ENCODE measurements around the gene GTF2A2. TPM values are rescaled to one million over a fixed set of nuclear protein-coding genes. Genes with fewer than 3 reads are reported as not detected.
"Not testable (repeated sequence)": the region's sequence is repeated elsewhere in the genome, so short reads cannot be mapped to it uniquely, and the experiment has no call there.

The GTF2A2 gene
- total and polyA plus RNA-seq, 8 donors = 1.2 to 82.9 (median 26.5) TPM

- H3K4me1 ChIP-seq = peaks cover 0 to 14% (median 0%) of the 10 kb centered on the region in 4 donors
- H3K9me3 ChIP-seq = no peaks in the 10 kb centered on the region
- no peak for DNase-seq
- H3K27me3 ChIP-seq = no peaks in the 10 kb centered on the region
- H3K27ac ChIP-seq = no peak overlapping the region
- WGBS, 5 donors = 92 to 100% (median 94%) methylated on average over 1 of the region's 1 CpG
- H3K4me3 ChIP-seq = no peak overlapping the region
- intact Hi-C loops (cut with DNase I; ENCODE audit: low total_unique reads) = no loop called here
- peaks cover 3 to 85% (median 83%) of the 10 kb centered on the region in 4 donors for H3K36me3 ChIP-seq
- TF ChIP-seq CTCF (IDR thresholded peaks at IDR 0.05) (no peak), POLR2AphosphoS5 (IDR thresholded peaks at IDR 0.05) (no peak), EP300 (IDR thresholded peaks at IDR 0.05) (no peak), POLR2A (IDR thresholded peaks at IDR 0.05) (no peak)
These were observed 11.0 kb downstream of the GTF2A2 start for GRCh38 chr15:59646277-59646676.

GRCh38 chr15:59645812-59646211 is 11.5 kb downstream of the GTF2A2 start:
- H3K27ac ChIP-seq; DNase-seq; H3K9me3 ChIP-seq; H3K4me3 ChIP-seq; H3K27me3 ChIP-seq; intact Hi-C loops (cut with DNase I; ENCODE audit: low total_unique reads): not testable (repeated sequence)
- Histone ChIP-seq H3K4me1 (peaks cover 0 to 11% (median 0%) of the 10 kb centered on the region in 4 donors), H3K36me3 (peaks cover 0 to 85% (median 83%) of the 10 kb centered on the region in 4 donors)
- WGBS, 5 donors = 93 to 98% (median 93%) methylated on average over 9 of the region's 9 CpGs

- H3K36me3 ChIP-seq = peaks cover 0 to 84% (median 82%) of the 10 kb centered on the region in 4 donors
- peaks cover 0 to 3% (median 0%) of the 10 kb centered on the region in 4 donors for H3K4me1 ChIP-seq
- DNase-seq = no peak
- H3K27me3 ChIP-seq = no peaks in the 10 kb centered on the region
- no peaks in the 10 kb centered on the region for H3K9me3 ChIP-seq
- intact Hi-C loops (cut with DNase I; ENCODE audit: low total_unique reads) = no loop called here
- TF ChIP-seq POLR2AphosphoS5 (IDR thresholded peaks at IDR 0.05) = no peak
- TF ChIP-seq POLR2A (IDR thresholded peaks at IDR 0.05) = no peak
- no peak for TF ChIP-seq EP300 (IDR thresholded peaks at IDR 0.05)
- no peak for TF ChIP-seq CTCF (IDR thresholded peaks at IDR 0.05)
- H3K27ac ChIP-seq = no peak overlapping the region
- WGBS, 5 donors = 71 to 78% (median 74%) methylated on average over 4 of the region's 4 CpGs
- H3K4me3 ChIP-seq = no peak overlapping the region
These were observed 12.6 kb downstream of the GTF2A2 start for GRCh38 chr15:59644756-59645155.

GRCh38 chr15:59642351-59642750 is 15.0 kb downstream of the GTF2A2 start:
- DNase-seq = no peak
- Histone ChIP-seq H3K9me3 (no peaks in the 10 kb centered on the region), H3K4me1 (no peaks in the 10 kb centered on the region), H3K27me3 (no peaks in the 10 kb centered on the region), H3K27ac (no peak overlapping the region), H3K4me3 (no peak overlapping the region), H3K36me3 (peaks cover 0 to 89% (median 85%) of the 10 kb centered on the region in 4 donors)
- intact Hi-C loops (cut with DNase I; ENCODE audit: low total_unique reads) = no loop called here
- 71 to 87% (median 84%) methylated on average over 2 of the region's 2 CpGs for WGBS, 5 donors
- TF ChIP-seq CTCF (IDR thresholded peaks at IDR 0.05) = no peak
- TF ChIP-seq POLR2A (IDR thresholded peaks at IDR 0.05) = no peak
- TF ChIP-seq POLR2AphosphoS5 (IDR thresholded peaks at IDR 0.05) = no peak
- no peak for TF ChIP-seq EP300 (IDR thresholded peaks at IDR 0.05)

GRCh38 chr15:59637507-59637906 is 19.8 kb downstream of the GTF2A2 start:
- intact Hi-C loops (cut with DNase I; ENCODE audit: low total_unique reads); H3K27ac ChIP-seq; H3K27me3 ChIP-seq; DNase-seq; H3K9me3 ChIP-seq; H3K4me3 ChIP-seq; H3K4me1 ChIP-seq: not testable (repeated sequence)
- peaks cover 0 to 53% (median 50%) of the 10 kb centered on the region in 4 donors for H3K36me3 ChIP-seq
- WGBS, 5 donors = 72 to 94% (median 82%) methylated on average over 2 of the region's 2 CpGs

Data from stomach (tissue), 9 donors.